HG02884 (cell line): ENCODE data around the gene FIZ1.

Experiments used
- ATAC-seq: cut with Tn5 transposase; IDR thresholded peaks from one replicate; pipeline ENCODE4 v1.9.1; 2021; ENCODE audit warnings: mild to moderate bottlenecking, moderate library complexity; ENCODE audit not compliant: unreplicated experiment

The FIZ1 gene

GRCh38 chr19:55614711-55615542 lies 15.6 kb upstream of the FIZ1 start:
- no peak for ATAC-seq

- no peak for ATAC-seq
These were observed 14.8 kb upstream of the FIZ1 start for GRCh38 chr19:55613930-55614710.

GRCh38 chr19:55613396-55613795 lies 14.1 kb upstream of the FIZ1 start:
- ATAC-seq, result no peak

GRCh38 chr19:55611983-55612645 lies 12.8 kb upstream of the FIZ1 start:
- ATAC-seq, result no peak

GRCh38 chr19:55611300-55611982 lies 12.1 kb upstream of the FIZ1 start:
- ATAC-seq, result no peak

GRCh38 chr19:55609326-55609725 lies 10.0 kb upstream of the FIZ1 start:
- ATAC-seq, result no peak

GRCh38 chr19:55606817-55607216 lies 7.5 kb upstream of the FIZ1 start:
- ATAC-seq, result no peak

GRCh38 chr19:55606471-55606787 lies 7.1 kb upstream of the FIZ1 start:
- ATAC-seq, result no peak

GRCh38 chr19:55605637-55606470 lies 6.5 kb upstream of the FIZ1 start, which contains the start of gene ZNF865:
ZNF865 (plus strand) TSS chr19:55605647; CDS start chr19:55613619, 7,972 bp downstream.
- no peak for ATAC-seq

- peak; percentile 55 for ATAC-seq
These were observed 5.9 kb upstream of the FIZ1 start for GRCh38 chr19:55605207-55605636.

- ATAC-seq, result no peak
These were observed 4.4 kb upstream of the FIZ1 start for GRCh38 chr19:55603581-55604292.

GRCh38 chr19:55603115-55603514 lies 3.8 kb upstream of the FIZ1 start:
- no peak for ATAC-seq

- ATAC-seq, result no peak
These were observed 3.0 kb upstream of the FIZ1 start for GRCh38 chr19:55602104-55603001.

GRCh38 chr19:55601084-55601483 lies 1.8 kb upstream of the FIZ1 start:
- ATAC-seq, result no peak

GRCh38 chr19:55600662-55601028 lies 1.3 kb upstream of the FIZ1 start:
- no peak for ATAC-seq

- ATAC-seq, result peak; percentile 36
These were observed 735 bp upstream of the FIZ1 start, which contains the start of gene ZNF524 for GRCh38 chr19:55599842-55600661. ZNF524 (plus strand) TSS chr19:55600288; CDS start chr19:55602113, 1,825 bp downstream.

GRCh38 chr19:55598719-55599467 lies 424 bp downstream of the FIZ1 start:
- ATAC-seq, result peak; percentile 39
